Activated T-cell treated with anti-CD3 and anti-CD28 coated beads, Interleukin-2, amount 50 U/mL, for 1 hour (primary cell): ENCODE data around the gene ITGA8.

Experiments
- DNase-seq: peaks from one replicate; pipeline ENCODE4 v3.0.0-alpha.2; 2020

The ITGA8 gene

GRCh38 chr10:15730341-15730740, 10.6 kb upstream of the ITGA8 start:
- no peak for DNase-seq

- DNase-seq: no peak
These were observed 10.2 kb upstream of the ITGA8 start for GRCh38 chr10:15729890-15730289.

DNA sequence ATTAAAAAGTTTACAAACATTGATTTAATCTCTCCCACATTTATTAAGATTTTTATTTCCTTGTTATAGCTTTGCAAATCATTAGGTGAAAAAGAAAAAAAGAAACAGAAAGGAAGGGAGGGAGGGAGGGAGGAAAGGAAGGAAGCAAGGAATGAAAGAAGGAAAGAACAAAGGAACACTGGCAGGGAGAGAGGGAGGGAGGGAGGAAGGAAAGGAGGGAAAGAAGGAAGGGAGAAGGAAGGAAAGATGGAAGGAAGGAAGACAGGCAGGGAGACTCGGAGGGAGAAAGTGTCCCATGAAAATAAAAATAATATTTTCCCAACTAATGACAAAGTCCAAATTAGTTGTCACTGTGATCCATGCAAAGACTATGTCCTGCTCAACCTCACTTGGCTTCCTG, 6.3 kb upstream of the ITGA8 start:
- no peak for DNase-seq

DNA sequence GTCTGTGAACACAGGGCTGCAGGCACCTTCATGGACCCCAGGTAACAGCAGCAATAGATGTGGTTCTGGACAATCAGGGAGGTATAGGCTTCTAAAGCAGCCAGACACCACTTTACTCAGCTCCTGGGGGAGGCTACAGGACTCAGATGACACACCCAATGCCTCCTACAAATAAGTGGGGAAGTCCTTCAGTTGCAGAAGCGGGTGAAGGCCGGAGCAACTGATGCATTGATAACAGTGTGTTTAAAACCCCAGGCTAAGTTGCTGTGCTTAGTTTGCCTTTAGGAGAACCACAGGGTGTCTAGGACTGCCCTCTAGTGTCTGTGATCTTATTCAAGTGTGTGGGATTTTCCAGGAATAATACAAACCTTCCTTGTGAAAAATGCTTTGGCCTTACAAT, 5.9 kb upstream of the ITGA8 start:
- DNase-seq: no peak

DNA sequence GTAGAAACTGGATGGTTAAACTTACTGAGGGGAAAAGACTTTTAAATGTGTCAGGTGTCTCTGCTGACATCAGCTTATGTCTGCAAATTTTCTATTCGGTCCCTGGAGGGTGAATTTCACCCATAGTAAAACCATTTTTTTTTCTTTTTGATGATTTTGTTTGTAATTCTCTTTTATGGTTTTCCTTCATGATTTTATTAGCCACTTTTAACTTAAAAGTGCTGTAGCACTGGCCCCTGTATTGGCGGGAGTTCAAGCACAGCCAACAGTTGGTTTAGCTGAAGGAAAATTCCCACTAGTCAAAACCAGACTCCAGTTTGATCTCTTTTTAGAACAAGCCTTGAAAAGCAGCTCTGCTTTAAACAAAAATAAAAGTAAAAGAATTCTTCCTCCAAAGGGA, 5.0 kb upstream of the ITGA8 start:
- DNase-seq: no peak

GRCh38 chr10:15723803-15724202, 4.1 kb upstream of the ITGA8 start:
- DNase-seq: no peak

- no peak for DNase-seq
These were observed 1.0 kb upstream of the ITGA8 start for GRCh38 chr10:15720635-15721287.

DNA sequence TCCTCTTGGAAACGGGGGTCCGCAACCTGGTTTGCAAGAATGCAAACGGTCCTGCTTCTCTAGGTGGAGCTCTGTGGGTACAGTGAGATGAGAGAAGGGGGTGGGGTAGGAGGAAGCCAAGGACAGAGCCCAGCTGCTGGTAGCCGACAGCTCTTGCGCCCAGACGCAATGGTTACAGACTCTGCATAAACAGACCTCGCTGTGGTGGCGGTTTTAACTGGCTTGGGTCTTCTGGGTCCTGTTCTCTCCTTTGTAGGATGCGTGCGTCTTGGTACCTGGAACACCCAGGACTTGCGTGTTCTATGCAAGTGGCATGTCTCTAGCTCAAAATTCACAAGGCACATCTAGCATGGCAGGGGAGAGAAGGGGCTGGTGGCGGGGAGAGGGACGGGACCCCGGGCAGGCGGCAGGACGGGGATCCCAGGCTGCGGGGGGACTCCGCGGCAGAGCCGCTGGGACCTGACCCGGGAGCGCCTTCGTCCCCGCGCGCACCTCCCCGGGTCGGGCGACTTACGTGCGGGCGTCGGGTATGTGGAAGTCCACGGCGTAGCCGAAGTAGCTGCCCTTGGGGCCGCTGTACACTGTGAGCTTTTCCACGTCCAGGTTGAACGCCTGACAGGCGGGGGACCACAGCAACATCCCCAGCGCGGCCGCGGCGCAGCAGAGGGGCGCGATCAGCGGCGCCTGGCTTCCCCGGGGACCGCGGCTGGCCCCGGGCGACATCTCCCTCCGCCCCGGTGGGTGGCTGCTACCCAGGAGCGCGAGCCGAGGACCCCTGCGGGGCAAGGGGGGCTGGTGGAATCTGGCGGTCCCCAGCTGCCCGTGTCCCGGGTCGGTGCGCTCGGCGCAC, 448 bp downstream of the ITGA8 start:
- DNase-seq: no peak

DNA sequence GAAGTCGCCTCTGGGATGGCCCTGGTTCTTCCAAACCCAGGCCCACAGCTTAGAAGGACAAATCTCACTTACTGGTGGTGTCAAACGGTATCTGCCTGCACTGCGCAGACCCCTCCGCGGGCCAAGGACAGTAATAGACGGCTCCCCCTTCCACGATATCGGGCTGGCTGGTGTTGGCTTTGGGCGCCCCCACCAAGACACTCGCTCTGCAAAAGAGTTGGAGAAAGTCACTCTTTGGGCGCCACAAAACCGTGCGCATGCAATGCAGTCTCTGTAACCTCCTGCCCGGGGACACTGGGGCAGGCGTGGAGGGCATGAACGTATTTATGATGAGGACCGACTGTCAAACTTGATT, 1.1 kb downstream of the ITGA8 start:
- no peak for DNase-seq

DNA sequence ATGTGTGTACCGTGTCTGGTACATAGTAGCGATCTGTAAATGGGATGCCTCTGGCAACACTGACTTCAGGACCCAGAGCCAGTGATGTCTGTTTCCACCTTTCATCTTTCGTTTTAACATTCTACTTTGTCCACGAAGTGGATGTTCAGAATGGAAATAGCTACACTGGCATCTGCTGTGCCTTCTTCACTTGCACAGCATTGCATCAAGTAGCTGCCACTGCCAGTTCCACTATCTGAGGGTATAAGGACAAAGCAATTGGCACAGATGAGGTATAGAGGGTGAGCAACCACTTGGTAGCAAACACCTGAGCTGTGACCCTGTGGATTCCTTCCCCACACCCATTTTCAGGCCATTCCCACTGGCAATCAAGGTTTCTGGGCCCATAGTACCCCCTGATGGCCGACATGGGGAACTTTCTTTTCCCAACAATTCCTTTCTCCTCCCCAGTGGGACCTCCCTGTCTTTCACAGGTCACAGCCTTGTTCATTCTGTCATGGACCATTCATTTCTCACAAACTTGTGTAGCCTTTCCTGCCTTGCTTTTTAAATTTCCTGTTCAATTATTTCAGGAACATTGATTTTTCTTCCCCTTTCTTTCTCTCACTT, 4.0 kb downstream of the ITGA8 start:
- DNase-seq: no peak

- no peak for DNase-seq
These were observed 4.9 kb downstream of the ITGA8 start for GRCh38 chr10:15714847-15715246.

- DNase-seq: no peak
These were observed 6.8 kb downstream of the ITGA8 start for GRCh38 chr10:15712883-15713282.

- no peak for DNase-seq
These were observed 9.3 kb downstream of the ITGA8 start for GRCh38 chr10:15710455-15710854.

DNA sequence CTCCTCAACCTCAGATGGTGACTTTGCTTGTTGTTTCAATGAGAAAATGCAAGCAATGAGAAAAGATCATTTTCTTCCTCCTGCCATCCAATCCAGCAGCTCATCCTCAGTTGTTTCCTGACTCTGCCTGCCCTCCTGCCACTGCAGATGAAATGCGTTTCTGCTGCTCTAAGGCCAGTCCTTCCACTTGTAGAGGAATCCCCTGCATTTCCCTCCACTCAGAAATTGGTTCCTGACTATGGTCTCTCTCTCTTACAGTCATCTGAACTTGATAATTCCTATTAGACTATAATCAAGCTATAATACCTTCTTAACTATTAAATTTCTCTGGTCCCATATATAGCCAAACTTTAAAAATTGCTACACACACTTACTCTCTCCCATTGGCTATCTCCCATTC, 14.4 kb downstream of the ITGA8 start:
- no peak for DNase-seq

GRCh38 chr10:15704581-15704968, 15.1 kb downstream of the ITGA8 start:
- no peak for DNase-seq

DNA sequence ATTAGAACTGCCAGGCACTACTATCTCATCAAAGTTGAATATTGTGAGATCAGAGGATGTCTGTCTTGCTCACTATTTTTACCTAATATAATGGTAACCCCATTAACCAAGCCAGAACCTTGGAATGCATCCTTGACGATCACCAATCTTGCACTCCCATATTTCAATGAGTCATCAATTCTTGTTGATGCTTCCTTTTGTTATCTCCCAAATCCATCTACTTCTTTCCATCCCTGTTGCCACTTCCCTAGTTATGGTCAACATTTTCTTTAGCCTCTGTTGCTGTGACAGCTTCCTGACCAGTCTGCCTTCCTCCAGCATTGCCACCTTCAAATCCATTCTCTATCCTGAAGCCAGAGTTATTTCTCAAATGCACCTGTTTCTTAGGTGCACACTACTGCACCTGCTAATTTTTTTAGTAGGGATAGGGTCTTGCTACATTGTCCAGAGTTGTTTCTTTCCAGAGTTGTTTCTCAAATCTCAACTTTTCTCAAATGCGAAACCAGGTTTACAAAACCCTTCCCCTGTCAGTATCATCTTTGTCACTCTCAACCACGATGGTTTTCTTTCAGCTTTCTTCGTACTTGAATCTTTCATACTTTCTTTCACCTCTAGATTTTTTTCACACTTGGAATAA, 15.7 kb downstream of the ITGA8 start:
- DNase-seq: no peak

DNA sequence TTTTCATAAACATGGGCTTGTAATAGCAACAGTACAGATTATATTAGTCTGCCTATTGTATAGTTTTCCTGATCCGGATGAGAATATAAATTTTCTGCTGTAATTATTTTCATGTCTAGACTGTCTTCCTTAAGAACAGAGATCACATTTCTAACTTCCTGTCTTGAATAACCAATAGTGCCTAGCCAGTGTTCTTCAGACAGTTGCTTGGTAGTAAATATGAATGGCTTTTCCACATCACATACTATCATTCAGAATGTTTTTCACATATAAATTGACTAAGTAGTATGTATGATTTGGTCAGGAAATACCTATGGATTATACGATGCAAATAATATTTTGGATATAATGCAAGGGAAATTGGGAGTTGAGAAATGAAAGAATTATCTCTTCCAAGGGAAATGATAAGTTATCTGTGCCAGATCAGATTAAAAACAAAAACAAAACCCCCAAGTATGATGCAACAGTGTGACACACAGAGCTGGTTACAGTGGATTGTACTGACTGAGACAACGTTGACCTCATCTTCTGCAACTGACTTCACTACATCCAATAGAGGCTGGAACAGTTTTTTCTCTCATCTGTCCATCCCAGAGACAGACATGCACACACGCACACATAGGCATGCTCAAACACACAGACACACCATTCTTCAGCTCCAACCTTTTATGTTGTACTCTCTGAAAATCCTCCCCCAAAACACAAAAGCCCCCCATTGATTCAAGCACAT, 16.4 kb downstream of the ITGA8 start:
- DNase-seq: no peak

DNA sequence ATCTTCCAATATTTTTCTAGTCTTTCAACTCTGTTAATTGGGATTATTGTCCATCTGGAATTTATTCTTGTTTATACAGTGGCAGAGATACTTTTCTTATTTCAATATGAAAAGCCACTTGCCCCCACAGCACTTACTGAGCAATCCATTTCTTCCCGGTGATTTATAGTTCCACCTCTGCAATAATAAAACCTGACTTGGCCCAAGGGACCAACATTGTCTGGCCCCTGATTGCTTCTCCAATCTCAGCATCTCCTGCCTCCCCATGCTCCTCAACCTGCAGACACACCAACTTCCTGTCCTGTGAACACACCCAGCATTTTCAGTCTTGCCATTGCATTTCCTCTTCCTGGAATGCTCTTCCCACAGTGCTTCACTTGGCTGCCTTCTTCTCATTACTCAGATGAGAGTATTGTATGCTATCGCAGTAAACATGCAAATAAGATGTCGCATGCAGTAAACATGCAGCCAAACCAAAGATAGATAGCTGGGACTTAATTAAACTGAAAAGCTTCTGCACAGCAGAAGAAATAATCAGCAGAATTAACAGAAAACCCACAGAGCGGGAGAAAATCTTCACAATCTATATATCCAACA, 19.5 kb downstream of the ITGA8 start:
- no peak for DNase-seq

DNA sequence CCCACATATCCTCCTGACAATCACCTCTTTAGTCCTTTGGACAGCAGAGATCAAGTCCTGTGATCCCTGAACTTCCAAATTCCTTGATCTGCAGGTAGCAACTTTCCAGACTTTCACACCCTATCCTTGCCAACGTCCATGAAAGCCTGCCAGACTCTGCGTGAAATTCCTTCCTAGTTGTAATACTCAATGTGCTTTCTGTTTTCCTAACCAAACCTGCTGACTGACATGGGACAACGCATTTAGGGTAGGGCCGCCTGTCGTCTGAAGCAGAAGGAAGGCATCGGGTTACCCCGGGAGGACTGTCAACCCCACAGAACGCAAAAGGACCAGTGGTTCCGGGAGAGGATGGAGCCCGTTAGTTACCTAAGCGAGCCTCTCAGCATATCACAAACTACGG, 23.9 kb downstream of the ITGA8 start:
- no peak for DNase-seq

DNA sequence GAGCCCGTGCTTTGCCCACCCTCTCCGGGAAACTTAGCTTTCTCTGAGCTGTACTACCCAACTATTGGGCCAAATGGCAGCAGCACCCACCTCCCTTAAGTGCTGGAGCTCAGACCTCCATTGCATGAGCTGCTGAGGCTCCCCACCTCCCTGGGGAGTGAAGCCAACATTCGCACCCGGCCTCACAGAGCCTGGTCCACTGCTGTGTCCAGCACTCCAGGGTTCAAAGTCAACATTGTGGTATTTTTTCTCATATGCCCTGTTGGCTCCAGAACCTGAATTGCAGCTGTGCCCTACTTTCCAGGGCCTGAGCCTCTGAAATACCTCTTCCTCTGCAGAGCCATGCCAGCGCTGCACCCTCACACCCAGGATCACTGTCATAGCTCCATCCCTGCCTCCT, 29.7 kb downstream of the ITGA8 start:
- no peak for DNase-seq

DNA sequence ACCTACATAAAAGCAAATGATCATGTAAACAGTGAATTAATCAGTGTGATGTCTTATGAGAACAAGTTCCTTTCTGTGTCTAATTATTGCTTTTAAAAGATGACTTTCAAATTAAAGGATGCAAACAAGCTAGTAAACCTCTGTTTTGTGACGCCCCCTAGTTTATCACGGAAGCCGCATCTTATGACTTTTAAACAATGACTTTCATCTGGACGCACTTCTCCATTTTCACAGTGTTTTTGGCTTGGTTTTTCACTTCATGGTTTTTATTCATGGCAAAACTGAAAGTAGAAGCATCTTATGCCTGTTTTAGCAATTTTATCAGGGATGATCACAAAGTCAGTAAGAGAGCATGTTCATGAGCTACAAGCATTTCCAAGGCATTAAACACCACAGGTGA, 35.0 kb downstream of the ITGA8 start:
- no peak for DNase-seq

DNA sequence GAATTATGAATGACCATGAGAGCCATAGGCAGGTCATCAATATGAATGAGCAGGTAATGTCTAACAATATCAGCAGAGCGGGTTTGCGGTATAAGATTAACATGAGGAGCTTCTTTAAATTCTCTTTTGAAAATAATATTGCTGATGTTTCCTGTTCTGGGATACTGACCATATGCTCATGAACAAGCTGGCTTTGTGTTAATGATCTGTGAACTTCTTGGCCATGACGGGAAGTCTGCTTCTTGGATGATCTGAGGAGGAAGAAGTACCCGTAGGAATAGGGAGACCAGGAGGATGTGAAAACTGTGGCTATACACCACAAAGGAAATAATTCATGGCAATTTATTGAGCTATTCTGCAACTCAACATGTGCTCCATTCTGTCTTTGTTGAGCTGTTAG, 38.6 kb downstream of the ITGA8 start:
- DNase-seq: no peak

- DNase-seq: no peak
These were observed 40.9 kb downstream of the ITGA8 start for GRCh38 chr10:15678851-15679250.
